AG04449 (cell line): Measurements from ENCODE around the gene UBAP2.
A peak's percentile ranks its signal among the peaks of the same experiment; 100 is the strongest.

Source experiments
- CTCF ChIA-PET: fragments of 350-600 bp; formaldehyde crosslinking; extraction: SDS; loops from one replicate; lab custom pipeline; 2021; ENCODE audit warnings: antibody characterized with exemption; lab: Yijun Ruan, JAX
- POLR2A ChIA-PET: fragments of 400-600, 350-600 bp; formaldehyde crosslinking; extraction: SDS; loops from one replicate; lab custom pipeline; 2020; ENCODE audit warnings: antibody characterized with exemption, inconsistent platforms; lab: Yijun Ruan, JAX
- DNase-seq: peaks from one replicate; pipeline ENCODE4 v3.0.0-alpha.2; 2010; ENCODE audit warnings: low read depth, low spot score
- H3K4me3 ChIP-seq: 2 replicates; pipeline ENCODE4 v1.5.1; 2011; ENCODE audit warnings: low read depth, mild to moderate bottlenecking, control low read depth, low read length
- TF ChIP-seq, protein P1 (sequence below): IDR thresholded peaks from one replicate; pipeline ENCODE4 v1.5.1; 2011; ENCODE audit warnings: mild to moderate bottlenecking, moderate library complexity, low read length, control low read depth, inconsistent platforms; ENCODE audit not compliant: insufficient read depth; ENCODE audit errors: missing control alignments

The UBAP2 gene

DNA sequence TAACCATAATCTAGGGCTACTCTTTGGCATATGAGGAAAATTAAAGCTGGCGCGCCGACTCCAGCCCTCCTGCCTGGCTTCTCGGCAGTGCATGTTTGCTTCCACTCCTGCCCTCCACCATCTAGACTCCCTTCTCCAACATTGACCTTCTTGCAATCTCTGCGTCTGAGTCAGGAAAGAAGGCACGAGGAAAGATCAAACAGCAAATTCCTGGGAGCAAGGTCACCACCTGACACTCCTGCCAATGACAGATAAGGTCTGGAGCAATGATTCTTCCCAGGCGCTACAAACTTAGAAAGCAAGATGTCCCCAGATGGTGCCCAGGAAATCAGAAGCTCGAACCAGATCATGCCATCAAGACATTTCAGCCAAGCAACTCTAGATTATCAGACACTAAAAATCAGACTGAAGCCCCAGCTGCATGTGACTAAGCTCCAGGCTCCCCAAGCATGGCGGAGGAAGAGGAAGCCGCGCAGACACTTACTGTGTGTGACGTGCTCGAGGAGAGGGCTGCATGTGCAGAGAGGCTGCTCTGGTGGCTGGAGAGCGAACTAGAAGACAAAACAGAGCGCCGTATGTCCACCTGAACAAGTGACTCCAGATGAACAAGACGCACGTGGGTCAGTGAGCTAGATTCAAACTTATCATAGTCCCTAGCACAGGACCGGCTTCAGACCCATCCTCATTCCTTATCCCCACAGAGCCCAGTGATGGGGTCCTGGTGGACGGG lies 116.4 kb downstream of the UBAP2 start:
- no peak for DNase-seq
- CTCF ChIA-PET = interaction anchor here (1.0 to 5.2 kb wide), 7 partner anchors 7 to 142 kb away, joined by 3 to 36 read pairs (median 5); no protein-coding TSS in a partner anchor
- POLR2A ChIA-PET = no interaction called here
- TF ChIP-seq, protein P1, sequence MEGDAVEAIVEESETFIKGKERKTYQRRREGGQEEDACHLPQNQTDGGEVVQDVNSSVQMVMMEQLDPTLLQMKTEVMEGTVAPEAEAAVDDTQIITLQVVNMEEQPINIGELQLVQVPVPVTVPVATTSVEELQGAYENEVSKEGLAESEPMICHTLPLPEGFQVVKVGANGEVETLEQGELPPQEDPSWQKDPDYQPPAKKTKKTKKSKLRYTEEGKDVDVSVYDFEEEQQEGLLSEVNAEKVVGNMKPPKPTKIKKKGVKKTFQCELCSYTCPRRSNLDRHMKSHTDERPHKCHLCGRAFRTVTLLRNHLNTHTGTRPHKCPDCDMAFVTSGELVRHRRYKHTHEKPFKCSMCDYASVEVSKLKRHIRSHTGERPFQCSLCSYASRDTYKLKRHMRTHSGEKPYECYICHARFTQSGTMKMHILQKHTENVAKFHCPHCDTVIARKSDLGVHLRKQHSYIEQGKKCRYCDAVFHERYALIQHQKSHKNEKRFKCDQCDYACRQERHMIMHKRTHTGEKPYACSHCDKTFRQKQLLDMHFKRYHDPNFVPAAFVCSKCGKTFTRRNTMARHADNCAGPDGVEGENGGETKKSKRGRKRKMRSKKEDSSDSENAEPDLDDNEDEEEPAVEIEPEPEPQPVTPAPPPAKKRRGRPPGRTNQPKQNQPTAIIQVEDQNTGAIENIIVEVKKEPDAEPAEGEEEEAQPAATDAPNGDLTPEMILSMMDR = no peak
- no peak overlapping the region for H3K4me3 ChIP-seq

DNA sequence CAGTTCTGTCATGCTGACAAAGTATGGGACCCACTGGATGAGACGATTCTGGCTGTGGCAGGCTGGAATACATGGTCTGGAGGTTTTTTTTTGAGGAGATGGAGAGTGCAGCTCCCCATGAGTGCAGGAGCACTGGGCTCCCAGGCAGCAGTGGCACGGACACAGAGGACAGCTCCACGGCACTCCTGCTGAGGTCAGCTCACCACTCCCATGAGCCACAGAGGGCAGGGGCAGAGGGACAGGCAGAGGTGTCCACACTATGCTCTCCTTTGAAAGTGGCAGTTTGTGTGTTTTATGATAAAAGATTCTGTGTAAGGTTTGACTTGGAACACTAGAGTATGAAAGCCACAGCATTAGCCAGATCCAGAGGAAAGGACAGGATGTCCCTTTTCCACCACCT lies 117.4 kb downstream of the UBAP2 start:
- no peak for DNase-seq
- H3K4me3 ChIP-seq = no peak overlapping the region
- CTCF ChIA-PET = interaction anchor here (1.0 to 1.3 kb wide), 2 partner anchors 11 to 12 kb away, joined by 3 to 5 read pairs; no protein-coding TSS in a partner anchor

DNA sequence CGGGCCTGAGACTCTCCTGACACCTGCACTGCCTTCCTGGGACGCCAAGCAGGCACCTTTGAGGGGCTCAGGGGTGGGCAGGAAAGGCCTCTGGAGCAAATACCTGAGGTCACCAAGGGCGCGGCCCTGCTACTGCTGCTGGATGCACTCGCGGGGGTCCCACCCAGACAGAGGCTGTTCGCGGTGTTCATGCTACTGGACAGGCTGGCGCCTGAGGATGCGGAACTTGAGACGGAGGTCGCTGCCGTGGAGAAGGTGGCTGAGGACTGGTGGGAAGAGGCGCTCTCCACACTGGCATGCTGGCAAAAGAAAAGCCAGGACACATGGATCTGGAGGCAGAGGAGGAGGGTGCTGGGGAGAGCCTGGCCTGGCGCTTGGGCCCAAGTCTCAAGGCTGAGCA lies 121.0 kb downstream of the UBAP2 start:
- no peak overlapping the region for H3K4me3 ChIP-seq
- ChIA-PET POLR2A (no interaction called here), CTCF (interaction anchor here (0.7 to 4.7 kb wide), 4 partner anchors 7 to 146 kb away, joined by 3 to 45 read pairs (median 20); no protein-coding TSS in a partner anchor)
- no peak for DNase-seq
- TF ChIP-seq, protein P1 = no peak

More for the DNA sequence above, 117.4 kb downstream of the UBAP2 start:
- TF ChIP-seq, protein P1 = no peak
- POLR2A ChIA-PET = no interaction called here

DNA sequence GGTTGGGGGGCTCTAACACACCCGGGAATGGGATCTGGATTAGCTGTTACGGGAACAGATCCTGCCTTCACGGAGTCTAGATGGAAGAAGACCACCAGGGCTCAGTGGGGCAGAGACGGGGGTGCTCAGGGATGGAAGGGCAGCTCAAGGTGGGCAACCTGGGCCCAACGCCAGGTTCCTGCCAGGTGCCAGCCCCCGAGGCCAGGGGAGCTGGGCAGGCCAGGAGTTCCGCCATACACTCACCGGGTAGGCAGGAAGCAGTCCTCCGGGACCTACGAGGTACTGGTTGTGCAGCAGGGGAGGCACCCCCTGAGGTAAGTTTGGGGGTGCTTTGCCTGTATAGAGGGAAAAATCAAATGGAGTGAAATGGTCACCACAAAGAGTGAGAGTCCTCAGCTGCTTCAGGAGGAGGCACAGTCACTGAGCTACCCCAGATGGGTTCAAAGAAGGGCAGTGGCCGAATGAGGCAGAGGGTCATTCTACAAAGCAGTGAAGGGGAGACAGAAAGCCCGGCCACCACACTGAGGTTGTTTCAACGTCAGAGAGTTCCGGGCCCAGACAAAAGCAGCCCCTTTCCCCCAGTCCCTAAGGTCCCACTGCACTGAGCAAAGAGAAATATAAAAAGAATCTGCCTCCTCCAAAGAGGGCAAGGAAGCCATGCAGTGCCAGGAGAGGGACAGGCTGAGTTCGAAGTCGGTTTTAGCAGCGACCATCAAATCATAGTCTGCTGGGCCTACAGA lies 121.8 kb downstream of the UBAP2 start:
- DNase-seq = no peak
- ChIA-PET POLR2A (interaction anchor here (0.6 kb wide), 1 partner anchor 192 kb away, joined by 3 read pairs; no protein-coding TSS in a partner anchor), CTCF (interaction anchor here (1.3 to 4.7 kb wide), 8 partner anchors 8 to 147 kb away, joined by 3 to 45 read pairs (median 13); no protein-coding TSS in a partner anchor)
- TF ChIP-seq, protein P1 = no peak
- no peak overlapping the region for H3K4me3 ChIP-seq

DNA sequence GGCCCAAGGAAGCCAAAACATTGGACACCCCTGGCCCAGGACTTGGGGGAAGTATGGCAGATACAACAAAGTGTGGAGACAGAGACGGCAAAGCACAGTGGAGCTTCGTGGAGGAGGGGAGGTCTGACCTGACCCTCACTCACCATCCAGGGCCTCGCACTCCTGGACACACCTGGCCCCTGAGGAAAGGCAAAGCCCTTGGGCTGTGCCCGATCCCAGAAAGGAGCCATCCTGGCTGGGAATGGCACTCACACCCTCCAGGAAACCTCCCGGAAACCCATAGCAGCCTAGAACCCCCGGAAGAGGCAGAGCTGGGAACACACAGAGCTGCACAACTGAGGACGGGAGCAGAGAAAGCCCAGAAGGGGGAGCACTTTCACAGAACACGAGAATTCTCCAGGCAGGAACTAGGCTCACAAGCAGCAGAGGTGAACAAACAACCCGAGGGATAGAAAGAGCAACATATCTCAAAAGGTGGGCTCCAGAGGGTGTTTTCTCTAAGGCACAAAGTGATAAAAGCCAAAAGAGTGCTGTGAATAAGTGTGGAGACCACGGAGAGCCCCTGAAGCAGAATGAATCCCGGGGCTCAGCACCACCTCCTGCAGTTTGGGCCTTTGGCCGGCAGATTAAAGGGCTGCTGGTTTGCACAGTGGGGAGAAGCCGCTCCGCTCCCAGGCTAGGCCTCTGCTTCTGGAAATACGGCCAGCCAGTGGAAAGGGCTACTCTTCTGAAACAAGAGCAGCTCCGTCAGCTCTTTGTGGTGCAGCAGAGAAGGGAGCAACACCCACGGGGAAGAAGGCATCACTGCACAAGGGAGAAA lies 123.5 kb downstream of the UBAP2 start:
- TF ChIP-seq, protein P1 = peak; percentile 67
- ChIA-PET CTCF (interaction anchor here (0.7 to 4.7 kb wide), 24 partner anchors 10 to 159 kb away, joined by 3 to 45 read pairs (median 4); no protein-coding TSS in a partner anchor), POLR2A (interaction anchor here (0.6 kb wide), 2 partner anchors 106 to 117 kb away, joined by 3 to 4 read pairs; no protein-coding TSS in a partner anchor)
- H3K4me3 ChIP-seq = no peak overlapping the region
- no peak for DNase-seq
